Psoas muscle (tissue), 8 donors: ENCODE data around the gene MYO18A. TPM values are rescaled to one million over a fixed set of nuclear protein-coding genes. Genes with fewer than 3 reads are reported as not detected.
A peak's percentile ranks its signal among the peaks of the same experiment; 100 is the strongest.

ENCODE experiments used
- ATAC-seq, 4 donors: fragments of 200-7000 bp; cut with Tn5 transposase; one replicate each; pipeline ENCODE4 v1.9.1; 2020; ENCODE audit warnings: moderate library complexity in 3 of 4, mild to moderate bottlenecking in 2 of 4
- DNase-seq, 2 donors: peaks; one replicate each; pipeline ENCODE4 v3.0.0-alpha.2; 2020
- H3K27ac ChIP-seq: fragments of 200-600 bp; one replicate; pipeline ENCODE4 v1.8.0; 2022
- H3K27me3 ChIP-seq, 3 donors: fragments of 200-600 bp in 1 of 3; one replicate each; pipeline versions ENCODE4 v1.6.1 to v1.8.0; 2013 to 2022; ENCODE audit warnings: low read length in 2 of 3, mild to moderate bottlenecking in 2 of 3, moderate library complexity in 1 of 3; ENCODE audit not compliant: insufficient read depth in 3 of 3
- H3K36me3 ChIP-seq, 2 donors: fragments of 200-600 bp in 1 of 2; one replicate each; pipeline versions ENCODE4 v1.6.1 to v1.8.0; 2013 to 2022; ENCODE audit warnings: low read depth in 1 of 2, mild to moderate bottlenecking in 1 of 2, moderate library complexity in 1 of 2; ENCODE audit not compliant: insufficient read depth in 1 of 2
- H3K4me1 ChIP-seq: fragments of 200-600 bp; one replicate; pipeline ENCODE4 v1.8.0; 2022
- H3K4me3 ChIP-seq: fragments of 200-600 bp; one replicate; pipeline ENCODE4 v1.8.0; 2022; ENCODE audit warnings: mild to moderate bottlenecking
- H3K9me3 ChIP-seq: fragments of 200-600 bp; one replicate; pipeline ENCODE4 v1.8.0; 2022
- WGBS, 3 donors: extraction: QIAGEN DNeasy Blood & Tissue Kit; methylation state at CpG; one replicate each; pipeline versions ENCODE4 v1.1.6 to v1.1.7; 2013; 5-methylcytosine and 5-hydroxymethylcytosine counted together
- intact Hi-C, 2 donors: fragments of 100-400 bp; cut with DNase I; formaldehyde crosslinking; loops; one replicate each; pipeline versions ENCODE4 v1.11.0 to v1.14.2; 2022
- polyA plus RNA-seq, 3 donors: library from polyadenylated mRNA; stranded (reverse); fragments of 200-250 nt; gene quantifications; one replicate each; pipeline ENCODE4 v1.2.3, GENCODE V29; 2013
- total RNA-seq, 4 donors: library from RNA; stranded (reverse); fragmentation: NEBNext Ultra II Directional in 2 of 4; extraction: Animal tissue kit (Norgen Biotek cat#: 25700) in 2 of 4; gene quantifications; one replicate each; pipeline versions ENCODE4 v1.2.1 to v1.2.4, GENCODE V29; 2021 to 2023
- TF ChIP-seq, protein P1 (sequence below): fragments of 200-600 bp; IDR thresholded peaks from one replicate; pipeline ENCODE4 v1.8.0; 2022; ENCODE audit warnings: antibody characterized with exemption
- donor health status: healthy with polysubstance abuse.
- donor health status: DM: no; HTN: no; CAD: no; lungs with moderate emphysema.
- donor health status: Bipolar disorder and iron deficiency.
- donor health status: healthy.
- donor health status: DM: yes; HTN: yes; CAD: no.
- donor health status: DM: no; HTN: no; CAD: no.
- donor health status: DM: no; HTN: no; CAD: no.
- donor health status: DM: yes; HTN: yes; CAD: no.

MYO18A gene
- total and polyA plus RNA-seq, 7 donors: 142 to 1,274 (median 770) TPM

DNA sequence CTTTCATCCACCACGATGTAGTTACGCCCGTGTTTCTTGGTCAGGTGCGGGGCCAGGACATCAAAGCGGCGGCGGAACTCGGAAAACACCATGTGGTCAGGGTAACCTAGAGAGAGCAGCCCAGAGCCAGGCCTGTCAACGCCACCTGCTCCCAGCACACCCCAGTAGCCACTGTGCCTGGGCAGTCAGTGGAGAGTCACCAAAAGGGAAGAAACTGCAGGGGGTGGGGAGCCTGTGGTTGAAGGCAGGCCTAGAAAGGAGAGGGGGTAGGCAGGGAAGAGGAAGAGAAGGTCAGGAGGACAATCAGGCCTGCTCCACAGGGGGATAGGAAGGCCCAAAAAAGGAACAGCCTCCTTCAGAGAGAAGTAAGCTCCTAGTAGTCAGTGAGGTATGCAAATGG lies 73.1 kb downstream of the MYO18A start:
- intact Hi-C loops: no loop called here
- 79 to 90% (median 85%) methylated on average over 9 of the region's 9 CpGs for WGBS, 3 donors
- peaks cover 61% of the 10 kb centered on the region for H3K4me1 ChIP-seq

DNA sequence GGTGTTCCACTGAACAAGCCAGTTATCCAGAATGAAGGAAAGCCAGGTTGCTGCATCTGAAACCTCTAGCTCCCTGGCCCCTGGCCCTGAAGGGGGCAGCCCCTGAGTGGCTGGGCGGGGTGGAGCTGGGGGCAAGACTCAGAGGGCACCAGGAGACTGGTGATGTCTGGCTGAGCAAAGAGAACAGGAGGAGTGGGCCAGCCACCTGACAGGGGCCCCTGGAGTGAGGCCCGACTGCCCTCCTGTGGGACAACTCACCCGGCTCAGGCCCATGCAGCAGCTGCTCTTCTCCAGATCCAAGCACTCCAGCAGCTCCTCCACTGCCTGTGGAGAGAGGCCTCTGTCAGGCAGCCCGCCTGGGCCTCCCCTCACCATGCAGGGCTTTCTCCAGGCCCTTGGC lies 76.9 kb downstream of the MYO18A start:
- peaks cover 4 to 98% of the 10 kb centered on the region in 2 donors for H3K36me3 ChIP-seq
- TF ChIP-seq, protein P1, sequence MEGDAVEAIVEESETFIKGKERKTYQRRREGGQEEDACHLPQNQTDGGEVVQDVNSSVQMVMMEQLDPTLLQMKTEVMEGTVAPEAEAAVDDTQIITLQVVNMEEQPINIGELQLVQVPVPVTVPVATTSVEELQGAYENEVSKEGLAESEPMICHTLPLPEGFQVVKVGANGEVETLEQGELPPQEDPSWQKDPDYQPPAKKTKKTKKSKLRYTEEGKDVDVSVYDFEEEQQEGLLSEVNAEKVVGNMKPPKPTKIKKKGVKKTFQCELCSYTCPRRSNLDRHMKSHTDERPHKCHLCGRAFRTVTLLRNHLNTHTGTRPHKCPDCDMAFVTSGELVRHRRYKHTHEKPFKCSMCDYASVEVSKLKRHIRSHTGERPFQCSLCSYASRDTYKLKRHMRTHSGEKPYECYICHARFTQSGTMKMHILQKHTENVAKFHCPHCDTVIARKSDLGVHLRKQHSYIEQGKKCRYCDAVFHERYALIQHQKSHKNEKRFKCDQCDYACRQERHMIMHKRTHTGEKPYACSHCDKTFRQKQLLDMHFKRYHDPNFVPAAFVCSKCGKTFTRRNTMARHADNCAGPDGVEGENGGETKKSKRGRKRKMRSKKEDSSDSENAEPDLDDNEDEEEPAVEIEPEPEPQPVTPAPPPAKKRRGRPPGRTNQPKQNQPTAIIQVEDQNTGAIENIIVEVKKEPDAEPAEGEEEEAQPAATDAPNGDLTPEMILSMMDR: no peak
- WGBS, 3 donors: 53 to 70% (median 54%) methylated on average over 4 of the region's 4 CpGs
- no peaks in the 10 kb centered on the region for H3K9me3 ChIP-seq
- DNase-seq: no peak
- no peaks in the 10 kb centered on the region for H3K27me3 ChIP-seq
- H3K27ac ChIP-seq: peak overlapping the region; percentile 83
- H3K4me1 ChIP-seq: peaks cover 32% of the 10 kb centered on the region
- intact Hi-C loops: no loop called here
- ATAC-seq: peak; percentile 4 to 26 (median 10)
- H3K4me3 ChIP-seq: no peak overlapping the region

More for the DNA sequence above, 73.1 kb downstream of the MYO18A start:
- Histone ChIP-seq H3K36me3 (peaks cover 11 to 95% of the 10 kb centered on the region in 2 donors), H3K4me3 (no peak overlapping the region), H3K27me3 (no peaks in the 10 kb centered on the region), H3K9me3 (no peaks in the 10 kb centered on the region), H3K27ac (peak overlapping the region; percentile 79)
- ATAC-seq (no peak), DNase-seq (no peak)
- TF ChIP-seq, protein P1: no peak

DNA sequence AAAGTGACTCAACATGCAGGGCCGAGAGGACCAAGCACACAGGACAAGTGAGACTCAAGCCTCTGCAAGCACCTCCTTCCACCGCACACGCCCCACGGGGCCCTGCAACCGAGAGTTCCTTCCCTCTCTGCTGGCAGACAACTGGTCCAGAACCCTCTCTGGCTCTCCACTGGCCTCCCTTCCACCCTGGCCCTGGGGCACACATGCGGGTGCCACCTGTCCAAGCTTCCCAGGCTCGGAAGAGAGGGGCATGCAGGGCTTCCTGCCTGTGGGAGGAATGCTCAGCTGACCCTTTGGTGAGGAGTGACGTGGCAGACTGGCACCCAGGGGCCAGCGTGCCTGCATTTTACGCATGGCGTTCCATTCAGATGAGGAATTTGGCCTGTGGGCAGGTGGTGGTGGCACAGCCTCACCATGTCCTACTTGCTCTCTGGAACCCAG lies 77.4 kb downstream of the MYO18A start:
- no peak overlapping the region for H3K4me3 ChIP-seq
- WGBS, 3 donors: 30 to 46% (median 31%) methylated on average over 11 of the region's 11 CpGs
- no peaks in the 10 kb centered on the region for H3K27me3 ChIP-seq
- H3K4me1 ChIP-seq: peaks cover 26% of the 10 kb centered on the region
- DNase-seq (peak; percentile 71 to 76), ATAC-seq (peak; percentile 72 to 87 (median 86))
- intact Hi-C loops: no loop called here
- TF ChIP-seq, protein P1: no peak
- no peaks in the 10 kb centered on the region for H3K9me3 ChIP-seq
- peaks cover 4 to 98% of the 10 kb centered on the region in 2 donors for H3K36me3 ChIP-seq
- H3K27ac ChIP-seq: peak overlapping the region; percentile 83

DNA sequence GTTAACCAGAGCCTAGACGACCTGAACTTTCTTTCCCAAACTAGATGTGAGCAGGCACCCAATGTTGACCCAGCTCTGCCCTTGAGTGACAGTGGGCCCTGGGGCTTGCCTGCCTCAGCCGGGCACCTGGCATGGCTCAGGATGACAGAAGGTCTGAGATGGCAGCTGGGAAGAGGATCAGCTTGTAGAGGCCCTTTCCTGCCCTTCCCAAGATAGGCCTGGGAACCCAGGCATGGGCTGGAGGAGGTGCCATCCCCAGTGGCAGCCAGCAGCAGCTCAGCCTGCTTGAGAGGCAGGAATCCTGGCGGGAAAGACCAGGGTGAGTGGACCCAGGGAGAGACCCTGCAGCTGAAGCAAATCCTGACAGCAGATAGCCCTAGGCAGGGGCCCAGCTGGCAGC lies 78.2 kb downstream of the MYO18A start:
- H3K36me3 ChIP-seq: peaks cover 4 to 98% of the 10 kb centered on the region in 2 donors
- TF ChIP-seq, protein P1: no peak
- intact Hi-C loops: no loop called here
- DNase-seq: no peak
- H3K27ac ChIP-seq: peak overlapping the region; percentile 83
- H3K4me1 ChIP-seq: peaks cover 24% of the 10 kb centered on the region
- H3K27me3 ChIP-seq: no peaks in the 10 kb centered on the region
- H3K4me3 ChIP-seq: no peak overlapping the region
- no peaks in the 10 kb centered on the region for H3K9me3 ChIP-seq
- 34 to 49% (median 45%) methylated on average over 3 of the region's 3 CpGs for WGBS, 3 donors
- ATAC-seq: peak; percentile 14 to 54 (median 33)

DNA sequence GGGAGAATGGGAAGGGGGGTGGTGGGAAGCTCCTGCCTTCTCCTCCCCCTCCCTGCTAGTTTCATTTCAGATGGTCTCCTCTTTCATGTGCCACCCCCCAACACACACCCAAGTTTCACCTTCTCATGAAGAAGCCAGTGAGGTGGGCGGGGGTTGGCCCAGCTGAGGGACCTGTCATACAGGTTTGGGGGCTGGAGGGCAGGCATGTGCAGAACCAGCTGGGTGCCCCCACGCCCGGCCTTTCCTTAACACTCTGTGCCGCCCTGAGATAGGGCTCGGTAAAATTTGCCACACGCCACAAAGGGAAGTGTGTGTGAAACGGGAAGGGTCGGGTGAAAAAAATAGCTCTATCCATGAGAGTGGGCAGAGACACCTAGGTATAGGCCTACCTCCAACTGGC lies 79.9 kb downstream of the MYO18A start:
- Histone ChIP-seq H3K27me3 (no peaks in the 10 kb centered on the region), H3K9me3 (no peaks in the 10 kb centered on the region), H3K4me1 (peaks cover 24% of the 10 kb centered on the region), H3K27ac (no peak overlapping the region), H3K4me3 (no peak overlapping the region), H3K36me3 (peaks cover 4 to 98% of the 10 kb centered on the region in 2 donors)
- intact Hi-C loops: no loop called here
- ATAC-seq (no peak), DNase-seq (no peak)
- 83 to 90% (median 90%) methylated on average over 8 of the region's 8 CpGs for WGBS, 3 donors
- TF ChIP-seq, protein P1: no peak
